ENCODE results near the gene ITM2B.

ITM2B gene

DNA sequence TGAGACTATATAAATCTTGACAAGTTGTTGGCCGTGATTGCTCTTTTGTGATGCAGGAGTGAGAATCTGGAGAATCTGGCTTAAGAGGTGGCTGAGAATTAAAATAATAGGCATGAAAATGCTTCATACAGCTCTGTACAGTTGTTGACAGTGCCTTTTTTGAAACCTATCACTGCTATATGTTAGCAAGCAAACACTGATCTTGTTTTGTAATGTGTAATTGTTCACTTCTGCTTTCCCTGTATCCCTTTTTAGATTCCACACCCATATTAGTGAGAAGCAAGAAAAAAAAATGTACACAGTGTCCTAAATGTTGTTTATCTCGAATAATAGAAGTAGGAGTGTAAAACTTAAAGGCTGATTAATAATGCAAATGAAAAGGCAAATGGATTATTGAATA is 31.1 kb downstream of the ITM2B start:
- no peak for DNase-seq

DNA sequence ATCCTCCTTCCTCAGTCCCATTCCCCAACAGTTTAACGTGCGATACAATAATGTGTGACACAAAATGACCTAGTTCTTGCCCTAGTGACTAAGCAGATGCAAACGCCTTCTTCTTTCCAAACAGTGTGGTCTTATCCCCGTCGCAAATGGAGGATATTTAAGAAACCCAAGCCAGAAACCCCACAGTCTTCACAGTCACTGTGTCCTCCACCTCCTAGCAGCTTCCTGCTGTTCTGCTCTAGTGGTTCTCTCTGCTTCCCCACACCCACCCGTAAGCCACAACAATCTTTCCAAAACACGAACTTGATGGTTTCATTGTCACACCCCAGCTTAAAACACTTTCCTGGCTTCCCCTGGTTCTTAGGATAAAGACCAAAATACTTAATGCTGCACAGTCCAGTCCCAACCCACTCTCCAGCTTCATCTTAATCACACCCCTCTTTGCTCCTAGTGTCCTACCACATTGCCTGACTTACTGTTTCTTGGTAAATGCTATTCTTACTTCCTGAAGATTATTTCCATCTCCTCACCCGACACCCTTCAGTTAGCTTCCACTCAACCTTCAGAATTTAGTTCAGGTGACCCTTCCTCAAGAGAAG is 32.3 kb downstream of the ITM2B start:
- DNase-seq: no peak

DNA sequence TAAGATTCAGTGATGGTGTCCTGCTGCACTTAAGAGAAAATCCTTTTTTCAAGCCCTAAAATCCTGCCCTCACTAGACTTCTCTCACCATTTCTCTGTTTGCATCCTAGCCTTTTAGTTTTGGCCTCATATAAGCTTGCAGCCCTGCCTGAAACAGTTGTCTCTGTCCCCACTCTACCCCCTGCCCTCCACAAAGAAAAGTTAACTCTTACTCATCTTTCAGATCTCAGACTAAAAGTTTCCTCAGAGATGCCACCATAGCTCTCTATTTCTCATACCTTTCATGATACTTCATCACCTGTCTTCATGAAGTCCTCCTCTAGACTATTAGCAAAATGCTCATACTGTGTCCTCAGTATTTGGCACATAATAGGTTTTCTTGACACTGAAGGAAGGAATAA is 33.1 kb downstream of the ITM2B start:
- no peak for DNase-seq

DNA sequence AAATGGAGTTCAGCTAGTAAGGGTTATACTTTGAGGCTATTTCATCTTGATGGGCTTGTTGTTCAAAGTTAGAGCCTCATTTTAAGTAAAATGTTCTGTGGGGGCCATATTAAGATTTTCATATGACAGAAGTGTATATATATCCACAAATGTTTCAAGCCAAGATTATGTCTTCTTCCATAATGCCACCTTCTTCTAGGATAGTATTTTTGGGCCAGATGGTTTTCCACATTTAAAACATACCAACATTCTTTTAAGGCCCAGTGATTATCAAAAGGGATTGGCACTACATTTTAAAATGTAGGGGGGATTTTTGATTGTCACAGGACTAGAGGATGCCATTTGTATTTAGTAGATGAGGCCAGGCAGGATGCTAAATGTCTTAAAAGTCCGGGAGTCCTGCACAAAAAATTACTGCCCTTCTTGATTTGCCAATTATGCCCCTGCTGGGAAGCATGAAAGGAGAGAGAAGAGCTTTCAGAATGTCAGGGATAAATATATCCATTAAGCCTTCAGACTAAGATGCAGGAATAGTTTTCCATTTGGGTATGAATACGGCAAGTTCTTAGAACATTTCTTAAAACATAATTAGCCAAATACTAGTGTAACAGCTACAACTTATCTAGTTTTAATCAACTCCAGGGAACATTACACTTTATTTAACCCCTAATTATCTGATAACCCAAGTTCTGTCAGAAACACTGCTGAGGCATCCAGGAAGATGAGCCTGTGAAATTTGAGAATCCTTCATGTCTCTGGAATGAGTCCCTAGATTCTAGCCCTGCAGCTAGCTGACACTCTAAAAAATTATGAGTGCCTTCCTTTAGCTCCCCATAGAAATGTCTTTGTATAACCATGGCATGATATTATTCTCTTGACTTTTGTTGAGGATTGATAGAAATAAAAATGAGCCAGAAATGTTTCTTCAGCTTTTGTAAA is 34.0 kb downstream of the ITM2B start:
- DNase-seq: no peak

DNA sequence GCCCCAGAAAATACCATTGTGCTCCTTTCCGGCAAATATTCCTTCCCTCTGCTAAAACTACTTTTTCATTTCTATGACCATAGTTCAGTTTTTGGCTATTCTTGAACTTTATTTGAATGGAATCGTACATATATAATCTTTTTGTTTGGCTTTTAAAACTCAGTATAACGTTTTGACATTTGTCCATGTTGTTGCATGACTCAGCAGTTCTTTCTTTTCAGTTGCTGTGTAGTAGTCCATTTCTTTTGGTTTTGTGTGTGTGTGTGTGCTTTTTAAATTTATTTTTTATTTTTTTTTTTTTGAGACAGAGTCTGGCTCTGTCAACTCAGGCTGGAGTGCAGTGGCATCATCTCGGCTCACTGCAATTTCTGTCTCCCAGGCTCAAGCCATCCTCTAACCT is 35.0 kb downstream of the ITM2B start:
- no peak for DNase-seq

DNA sequence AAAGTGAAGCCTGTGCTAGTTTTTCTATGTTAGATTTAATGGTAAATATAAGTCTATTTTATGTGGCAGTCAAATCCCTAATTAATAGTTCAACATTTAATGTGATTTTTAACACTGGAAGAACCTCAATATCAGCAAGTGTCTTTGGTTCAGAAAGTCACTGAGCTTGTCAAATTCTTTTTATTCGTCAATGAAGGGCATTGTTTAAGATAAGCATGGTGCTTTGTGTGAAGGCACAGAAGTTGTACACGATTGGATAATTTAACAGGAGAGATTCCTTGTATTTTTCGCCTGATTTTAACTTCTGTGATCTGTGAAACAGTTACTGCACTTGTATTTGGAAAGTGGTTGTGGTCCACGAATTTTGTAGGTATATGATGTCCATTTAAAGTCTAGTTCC is 40.3 kb downstream of the ITM2B start:
- no peak for DNase-seq

DNA sequence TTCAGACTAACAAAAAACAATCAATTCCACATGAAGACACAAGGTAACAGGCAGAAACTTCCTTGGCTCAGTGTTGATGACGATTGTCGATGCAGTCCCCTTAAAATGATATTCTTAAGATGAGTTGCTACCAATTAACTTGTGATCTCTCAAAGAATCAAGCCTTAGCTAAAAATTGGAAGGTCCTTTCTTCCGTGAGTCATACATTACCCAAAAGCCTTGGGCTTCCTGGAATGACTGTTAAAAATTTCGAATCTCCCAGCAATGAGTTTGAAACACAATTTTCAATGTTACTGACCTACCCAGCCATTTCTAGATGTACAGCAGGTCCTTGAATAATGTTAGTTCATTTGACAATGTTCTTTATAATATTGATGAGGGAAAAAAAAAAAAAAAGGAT is 42.5 kb downstream of the ITM2B start:
- DNase-seq: no peak

DNA sequence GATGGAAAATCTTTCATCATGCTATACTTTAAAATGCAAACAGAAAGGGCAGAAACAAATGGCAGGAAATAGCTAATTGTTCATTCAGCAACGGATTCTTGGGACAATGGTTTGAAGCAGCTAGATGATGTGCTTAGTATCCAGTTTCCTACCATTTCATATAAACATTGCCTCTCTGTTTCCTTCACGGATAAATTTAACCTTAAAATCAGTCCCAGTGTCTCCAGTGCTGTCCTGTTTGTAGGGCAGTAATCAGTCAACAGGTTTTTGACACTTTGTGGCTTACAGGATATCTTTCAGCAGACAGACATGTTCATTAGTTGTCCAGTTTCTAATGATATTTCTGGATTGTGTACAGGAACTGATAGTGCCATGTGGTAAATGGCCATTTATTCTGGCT is 45.8 kb downstream of the ITM2B start:
- no peak for DNase-seq

DNA sequence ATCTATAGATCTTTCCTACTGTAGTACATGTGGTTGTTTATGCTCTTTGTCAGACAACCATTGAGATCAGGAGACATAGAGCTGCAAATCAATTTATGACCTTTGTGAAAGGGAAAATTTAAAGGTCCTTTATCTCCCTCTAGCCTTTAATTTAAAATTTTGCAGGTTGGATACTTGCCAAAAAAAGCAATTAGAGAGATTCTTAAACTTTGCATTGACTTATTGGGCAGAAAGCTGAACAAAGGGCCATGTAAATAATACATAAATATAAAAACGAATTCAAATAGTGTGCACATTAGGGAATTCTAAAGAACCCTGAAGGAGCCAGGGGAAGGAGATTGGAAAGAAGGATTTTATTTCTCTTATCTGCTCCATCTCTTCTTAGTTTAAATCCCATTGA is 48.5 kb downstream of the ITM2B start:
- no peak for DNase-seq

DNA sequence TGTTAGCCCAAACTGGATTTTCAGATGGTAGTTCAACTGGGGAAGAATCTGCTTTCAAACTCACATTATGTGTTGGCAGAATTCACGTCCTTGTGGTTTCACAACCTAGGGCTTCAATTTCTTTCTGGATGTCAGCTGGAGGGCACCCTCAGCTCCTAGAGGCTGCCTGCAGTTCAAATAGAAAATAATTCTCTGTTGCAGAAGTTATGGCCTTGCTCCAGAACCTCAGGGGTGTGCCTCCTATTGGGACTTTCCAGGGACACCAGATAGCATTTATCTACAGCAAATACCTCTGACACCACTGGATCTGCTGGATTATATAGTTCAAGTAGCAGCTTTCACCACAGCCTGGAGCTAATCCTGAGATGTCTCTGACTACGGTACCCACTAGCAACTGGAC is 58.7 kb downstream of the ITM2B start:
- no peak for DNase-seq

DNA sequence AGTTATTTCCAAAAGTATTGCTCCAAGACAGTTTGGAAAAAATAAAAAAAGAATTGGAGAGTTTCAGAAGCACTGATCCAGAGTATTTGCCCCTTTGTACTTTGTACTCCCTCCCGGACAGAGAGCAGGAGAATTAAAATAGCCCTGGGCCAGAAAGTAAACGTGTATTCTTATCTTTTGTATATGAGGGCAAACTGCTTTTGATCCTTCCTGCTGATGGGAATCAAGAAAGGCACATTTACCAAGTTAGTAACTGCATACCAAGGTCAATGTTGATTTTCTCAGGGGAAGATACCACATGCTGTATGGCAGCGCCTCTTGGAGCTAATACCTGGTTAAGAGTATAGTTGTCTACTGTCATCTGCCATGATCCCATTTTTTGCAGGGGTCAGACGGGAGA is 59.6 kb downstream of the ITM2B start:
- DNase-seq: no peak

DNA sequence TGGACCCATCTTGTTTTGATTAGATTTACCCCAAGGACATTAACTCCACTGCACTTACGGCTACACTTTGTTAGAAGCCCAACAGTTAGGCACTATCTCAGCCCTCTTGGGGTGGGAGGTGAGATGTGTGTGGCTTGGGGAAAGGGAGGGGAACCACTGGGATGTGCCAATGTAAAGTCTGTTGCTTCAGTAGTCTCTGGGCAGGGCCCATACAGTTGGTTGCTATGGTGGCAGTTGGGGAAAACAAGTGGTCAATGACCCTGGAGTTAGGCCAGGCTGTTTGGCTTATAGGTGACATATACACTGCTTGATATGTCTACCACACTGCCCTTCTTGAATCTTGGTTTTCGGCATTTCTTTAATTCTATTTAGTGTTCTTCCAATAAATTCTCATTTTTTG is 61.6 kb downstream of the ITM2B start:
- DNase-seq: no peak

DNA sequence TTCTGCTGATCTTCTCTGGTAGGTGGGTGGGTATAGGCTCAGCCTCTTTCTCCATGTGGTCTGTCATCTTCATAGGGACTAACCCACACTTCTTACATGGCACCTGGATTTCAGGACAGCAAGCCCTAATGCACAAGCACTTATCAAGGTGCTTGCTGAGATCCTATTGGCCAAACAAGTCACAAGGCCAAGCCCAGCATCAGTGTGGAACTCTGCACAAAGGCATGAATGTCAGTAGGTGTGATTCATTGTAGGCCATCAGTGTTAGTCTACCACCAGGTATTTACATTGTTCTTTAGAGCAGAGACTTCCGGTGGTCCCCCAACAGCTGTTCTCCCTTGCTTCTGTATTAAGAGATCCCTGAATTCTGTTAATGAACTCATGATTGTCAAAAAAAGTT is 62.3 kb downstream of the ITM2B start:
- no peak for DNase-seq

DNA sequence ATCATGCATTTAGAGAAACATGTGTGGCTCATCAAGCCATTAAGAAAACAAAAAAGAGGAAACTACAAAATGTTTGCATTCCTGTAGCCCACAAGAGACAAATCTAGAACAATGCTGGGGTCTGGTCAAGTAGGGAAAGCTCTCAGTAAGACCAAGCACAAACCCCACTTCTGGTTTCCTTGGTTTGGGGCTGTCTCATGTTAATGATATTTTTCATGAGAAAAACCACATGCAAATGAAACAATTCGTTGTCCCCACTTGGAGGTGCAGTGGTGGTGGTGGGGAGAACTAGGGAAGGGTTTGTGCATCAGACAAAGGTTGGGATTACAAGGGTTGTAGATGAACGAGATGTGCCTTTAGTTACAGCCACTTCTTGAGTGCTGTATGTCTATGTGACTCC is 63.5 kb downstream of the ITM2B start:
- DNase-seq: no peak

DNA sequence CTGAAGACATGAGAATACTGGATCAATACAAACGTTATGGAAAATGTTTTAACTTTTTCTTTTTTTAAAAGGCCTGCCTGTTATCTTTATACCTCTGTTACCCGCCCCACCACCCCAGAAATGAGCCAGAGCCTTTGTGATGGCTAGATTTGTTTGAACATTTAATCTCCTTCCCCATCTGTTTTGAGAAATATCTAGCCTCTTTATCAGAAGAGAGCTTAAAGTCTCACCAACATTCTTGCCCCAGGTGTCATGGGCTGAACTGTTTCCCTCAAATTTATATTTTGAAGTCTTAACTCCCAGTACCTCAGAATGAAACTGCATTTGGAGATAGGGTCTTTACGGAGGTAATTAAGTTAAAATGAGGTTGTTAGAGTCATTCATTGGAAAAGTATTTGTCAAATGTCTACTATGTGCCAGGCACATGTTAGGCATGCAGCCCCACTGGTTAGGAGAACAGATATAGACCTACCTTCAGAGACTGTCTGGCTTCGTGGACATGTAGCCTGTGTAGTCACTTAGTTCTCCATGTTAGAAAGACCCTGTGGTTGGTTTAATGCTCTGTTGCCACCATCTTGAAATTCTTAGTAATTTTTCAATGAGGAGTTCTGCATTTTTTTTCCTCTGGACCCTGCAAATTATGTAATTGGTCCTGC is 64.3 kb downstream of the ITM2B start:
- DNase-seq: no peak

DNA sequence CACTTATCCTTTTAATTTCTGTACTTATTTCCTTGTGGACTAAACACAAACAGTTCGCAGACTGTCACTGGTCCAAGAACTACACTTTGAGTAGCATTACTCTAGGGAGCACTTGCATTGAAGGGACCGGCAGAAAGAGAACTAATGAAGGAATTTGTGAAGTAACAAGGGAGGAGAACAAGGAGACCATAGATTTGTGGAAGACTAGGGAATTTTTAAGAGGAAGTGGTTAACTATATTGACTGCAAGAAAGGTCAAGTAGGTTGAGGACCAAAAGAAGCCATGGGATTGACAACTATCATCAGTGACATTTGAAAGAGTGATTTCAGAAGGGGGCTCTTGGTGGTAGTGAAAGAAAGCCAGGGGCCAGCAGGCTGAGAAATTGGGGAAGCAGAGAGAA is 66.6 kb downstream of the ITM2B start:
- DNase-seq: no peak

DNA sequence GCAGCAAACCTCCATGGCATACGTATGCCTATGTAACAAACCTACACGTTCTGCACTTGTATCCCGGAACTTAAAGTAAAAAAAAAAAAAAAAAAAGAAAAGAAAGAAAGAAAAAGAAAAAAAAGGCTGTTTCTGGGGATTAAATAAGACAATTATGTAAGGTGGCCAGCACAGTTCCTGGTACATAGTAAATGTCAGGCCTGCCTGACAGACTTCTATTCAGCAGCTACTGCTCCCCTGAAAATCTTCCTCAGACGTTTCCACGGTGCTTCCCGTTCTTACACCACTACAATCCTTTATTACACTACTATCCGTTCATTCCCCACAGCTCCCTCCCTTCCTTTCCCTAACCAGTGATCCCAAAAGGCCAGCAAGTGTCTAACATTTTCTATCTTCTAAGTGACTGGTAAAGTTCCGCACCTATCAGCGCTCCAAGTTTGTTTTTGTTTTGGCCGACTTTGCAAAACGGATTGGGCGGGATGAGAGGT is 69.9 kb downstream of the ITM2B start:
- no peak for DNase-seq

DNA sequence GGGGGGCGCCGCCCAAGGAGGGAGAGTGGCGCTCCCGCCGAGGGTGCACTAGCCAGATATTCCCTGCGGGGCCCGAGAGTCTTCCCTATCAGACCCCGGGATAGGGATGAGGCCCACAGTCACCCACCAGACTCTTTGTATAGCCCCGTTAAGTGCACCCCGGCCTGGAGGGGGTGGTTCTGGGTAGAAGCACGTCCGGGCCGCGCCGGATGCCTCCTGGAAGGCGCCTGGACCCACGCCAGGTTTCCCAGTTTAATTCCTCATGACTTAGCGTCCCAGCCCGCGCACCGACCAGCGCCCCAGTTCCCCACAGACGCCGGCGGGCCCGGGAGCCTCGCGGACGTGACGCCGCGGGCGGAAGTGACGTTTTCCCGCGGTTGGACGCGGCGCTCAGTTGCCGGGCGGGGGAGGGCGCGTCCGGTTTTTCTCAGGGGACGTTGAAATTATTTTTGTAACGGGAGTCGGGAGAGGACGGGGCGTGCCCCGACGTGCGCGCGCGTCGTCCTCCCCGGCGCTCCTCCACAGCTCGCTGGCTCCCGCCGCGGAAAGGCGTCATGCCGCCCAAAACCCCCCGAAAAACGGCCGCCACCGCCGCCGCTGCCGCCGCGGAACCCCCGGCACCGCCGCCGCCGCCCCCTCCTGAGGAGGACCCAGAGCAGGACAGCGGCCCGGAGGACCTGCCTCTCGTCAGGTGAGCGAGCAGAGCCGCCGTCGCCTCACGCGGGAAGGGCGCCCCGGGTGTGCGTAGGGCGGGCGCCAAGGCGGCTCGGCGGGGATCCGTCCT is 70.5 kb downstream of the ITM2B start, which contains the start of gene RB1:
RB1 (plus strand) TSS at position 393 of the 784 bp plus-strand sequence; CDS start at position 555, 162 bp downstream.
- DNase-seq: peak; percentile 84

DNA sequence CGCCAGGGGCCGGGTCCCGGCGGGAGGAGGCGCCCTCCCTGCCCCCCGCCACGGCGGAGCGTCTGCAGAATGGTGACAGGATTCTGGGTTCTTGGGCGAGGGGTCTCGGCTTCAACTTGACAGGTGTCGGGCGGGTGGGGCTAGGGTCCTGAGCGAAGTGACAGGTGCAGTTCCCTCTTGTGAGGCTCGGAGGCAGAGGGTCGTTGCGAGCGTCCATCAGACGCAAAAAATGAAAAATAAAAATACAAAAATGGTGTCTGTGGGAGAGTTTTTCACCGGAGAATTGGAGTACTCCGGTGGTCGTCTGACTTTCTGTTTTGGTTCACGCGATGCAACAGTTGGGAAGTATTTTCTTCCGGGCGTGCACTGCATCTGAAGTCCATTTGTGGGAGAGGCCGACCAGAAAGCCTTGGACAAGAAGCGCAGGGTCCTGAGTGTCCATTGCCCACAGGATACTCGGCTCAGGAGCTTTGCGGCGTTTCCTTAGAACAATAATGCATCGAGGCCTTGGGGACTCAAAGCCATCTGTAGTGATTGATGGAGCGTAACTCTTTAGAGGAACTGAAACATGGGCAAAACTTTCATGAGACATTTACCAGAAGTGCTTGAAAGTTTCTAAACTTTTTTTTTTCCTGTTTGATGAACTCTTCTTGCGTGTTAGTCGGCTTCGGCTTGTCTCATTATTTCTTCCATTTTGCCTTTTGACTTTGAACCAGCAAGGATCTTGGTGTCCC is 71.3 kb downstream of the ITM2B start:
- DNase-seq: peak; percentile 41

DNA sequence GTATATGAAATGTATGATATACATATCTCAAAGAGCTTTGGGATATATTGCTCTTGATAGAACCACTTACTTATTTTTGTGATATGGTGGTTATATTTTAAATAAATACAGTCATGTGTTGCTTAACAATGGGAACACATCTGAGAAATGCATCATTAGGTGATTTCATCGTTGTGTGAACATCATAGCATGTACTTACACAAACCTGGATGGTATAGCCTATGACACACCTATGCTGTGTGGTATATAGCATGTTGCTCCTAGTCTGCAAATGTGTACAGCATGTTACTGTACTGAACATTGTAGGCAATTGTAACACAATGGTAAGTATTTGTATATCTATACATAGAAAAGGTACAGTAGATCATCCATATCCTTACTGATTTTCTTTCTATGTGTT is 78.2 kb downstream of the ITM2B start:
- no peak for DNase-seq

DNA sequence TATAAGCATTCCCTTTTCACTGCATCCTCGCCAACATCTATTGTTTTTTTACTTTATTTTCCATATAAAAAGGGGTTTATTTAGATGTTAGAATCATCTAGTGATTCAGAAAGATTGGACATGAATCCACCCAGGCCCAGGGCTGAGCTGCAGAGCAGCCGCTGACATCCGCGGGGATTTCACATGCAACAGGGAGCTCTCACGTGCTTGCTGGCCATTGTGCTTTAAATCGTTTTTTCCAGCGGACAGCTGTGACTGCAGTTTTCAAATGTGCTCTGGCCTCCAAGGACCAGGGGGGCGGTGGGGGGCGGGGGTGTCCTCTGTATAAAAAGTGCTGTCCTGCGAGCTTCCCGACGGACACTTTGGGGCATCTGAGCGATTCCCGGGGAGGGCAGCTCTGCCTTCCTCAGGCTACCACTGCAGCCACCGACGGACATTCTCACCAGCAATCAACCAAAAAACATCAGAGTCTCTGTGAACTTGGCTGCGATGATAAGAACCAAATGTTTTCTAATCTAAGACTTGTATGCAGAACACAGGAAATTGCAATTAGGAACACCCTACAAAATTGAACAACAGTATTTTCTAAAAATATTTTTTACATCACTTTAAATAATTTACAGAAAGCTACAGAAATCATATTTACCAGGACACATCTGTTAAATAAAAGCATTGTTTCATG is 83.1 kb downstream of the ITM2B start:
- no peak for DNase-seq

Data from NK-92 treated with Interleukin-12 subunit alpha and Interleukin-12 subunit beta, amount 100 ng/mL, for 24 hours (cell line).